Subcutaneous adipose tissue (tissue), 4 donors: ENCODE measurements around the gene PPP4C. TPM values are rescaled to one million over a fixed set of nuclear protein-coding genes. Genes with fewer than 3 reads are reported as not detected.

Experiments
- CTCF ChIP-seq: fragments of 450-650 bp; IDR thresholded peaks from one replicate; pipeline ENCODE4 v1.5.1; 2016; ENCODE audit warnings: low read depth, mild to moderate bottlenecking, control low read depth, antibody characterized with exemption, moderate library complexity
- total RNA-seq, 4 donors: library from RNA; depleted of rRNA; stranded (reverse); fragments of >200 nt; gene quantifications; one replicate each; pipeline ENCODE4 v1.1.0, GENCODE V29; 2016

PPP4C gene
- total RNA-seq, 4 donors from 2014 or later, result 38.2 to 46.6 (median 43.6) TPM

DNA sequence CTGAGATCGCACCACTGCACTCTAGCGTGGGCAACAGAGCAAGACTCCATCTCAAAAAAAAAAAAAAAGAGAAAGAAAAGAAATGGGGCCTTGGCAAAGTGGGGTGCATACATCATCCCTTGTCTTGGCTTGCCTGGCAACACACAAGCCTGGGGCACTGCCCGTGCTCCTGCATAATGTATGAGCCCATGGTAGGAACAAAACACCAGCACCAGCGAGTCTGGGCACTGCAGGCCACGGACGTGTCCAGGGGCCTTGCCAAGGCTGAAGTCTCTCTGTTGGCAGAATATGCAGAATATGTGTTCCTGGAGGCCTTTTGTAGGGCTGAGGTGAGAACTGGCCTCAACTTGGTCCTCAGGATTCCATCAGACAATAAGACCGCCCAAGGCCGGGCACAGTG, 25.9 kb upstream of the PPP4C start:
- TF ChIP-seq CTCF, result no peak

DNA sequence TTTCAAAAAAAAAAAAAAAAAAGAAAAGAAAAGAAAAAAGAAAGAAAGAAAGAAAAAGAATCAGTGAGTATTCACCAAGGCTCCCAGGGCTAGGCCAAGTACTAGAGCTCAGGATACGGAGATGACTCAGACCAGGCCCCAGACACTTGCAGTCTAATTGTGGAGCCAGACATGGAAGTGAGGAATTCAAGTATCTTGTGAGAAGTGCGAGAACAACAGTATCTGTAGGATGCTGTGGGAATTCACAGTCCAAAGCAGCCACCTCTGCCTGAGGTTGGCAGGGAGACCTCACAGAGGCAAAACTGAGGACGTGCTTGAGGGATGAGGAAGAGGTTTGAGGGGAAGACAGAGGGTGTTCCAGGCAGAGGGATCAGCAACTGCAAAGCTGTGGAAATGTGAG, 24.3 kb upstream of the PPP4C start:
- TF ChIP-seq CTCF, result no peak

GRCh38 chr16:30052671-30053372, 23.0 kb upstream of the PPP4C start:
- no peak for TF ChIP-seq CTCF

DNA sequence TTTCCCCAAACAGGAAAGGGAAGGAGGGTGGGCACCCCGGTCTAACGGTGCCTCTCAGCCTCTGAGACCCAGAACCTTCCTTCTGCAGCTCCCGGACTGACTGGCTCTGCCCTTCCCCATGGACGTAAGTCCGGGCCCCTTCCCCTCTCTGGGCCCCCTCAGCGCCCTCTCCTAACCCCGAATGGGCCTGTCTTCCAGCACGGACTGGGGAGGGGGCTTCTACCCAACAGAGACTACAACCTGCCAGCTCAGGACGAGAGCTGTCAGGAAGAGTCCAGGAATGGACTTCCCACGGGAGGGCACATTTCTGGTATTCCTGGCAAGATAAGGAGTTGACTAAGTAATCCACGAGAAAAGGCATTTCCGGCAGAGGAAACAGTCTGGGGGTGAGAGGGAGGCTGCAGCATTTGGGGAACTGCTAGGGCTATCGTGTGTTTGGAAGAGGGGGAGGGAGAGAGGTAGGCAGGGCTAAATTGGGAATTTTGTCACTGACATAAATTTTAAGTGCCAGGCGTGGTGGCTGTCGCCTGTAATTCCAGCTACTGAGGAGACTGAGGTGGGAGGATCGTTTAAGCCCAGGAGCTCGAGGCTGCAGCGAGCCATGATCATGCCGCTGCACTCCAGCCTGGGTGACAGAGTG, 22.3 kb upstream of the PPP4C start:
- no peak for TF ChIP-seq CTCF

GRCh38 chr16:30054451-30054850, 21.3 kb upstream of the PPP4C start:
- TF ChIP-seq CTCF, result no peak

DNA sequence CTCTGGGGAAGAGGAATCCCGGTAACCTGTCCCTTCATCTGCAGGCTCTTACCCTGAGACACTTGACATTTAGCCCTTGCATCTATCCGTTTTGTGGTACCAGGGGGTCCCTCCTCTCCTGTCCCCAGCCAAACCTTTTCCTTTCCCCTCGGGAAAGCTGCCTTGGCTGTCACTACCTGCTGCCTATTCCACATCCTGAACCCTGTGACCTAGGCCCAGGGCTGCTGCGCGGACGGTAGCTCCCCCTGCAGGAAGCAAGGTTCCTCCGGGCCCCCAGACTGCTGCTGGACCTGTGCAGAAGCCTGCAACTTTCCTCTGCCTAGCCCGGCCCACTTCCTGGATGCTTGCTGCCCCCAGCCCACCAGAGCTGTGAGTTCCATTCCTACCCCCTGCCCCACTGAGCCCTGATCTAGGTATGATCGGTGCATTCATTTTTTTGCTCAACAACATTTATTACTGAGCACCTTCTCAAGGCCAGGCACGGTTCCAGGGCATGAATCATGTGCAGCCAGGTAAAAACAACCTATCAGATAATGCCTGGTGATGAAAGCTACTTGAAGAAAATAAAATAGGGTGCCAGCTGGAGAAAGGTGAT, 20.7 kb upstream of the PPP4C start:
- TF ChIP-seq CTCF, result no peak

- TF ChIP-seq CTCF, result no peak
Observed at GRCh38 chr16:30060346-30060745, 15.4 kb upstream of the PPP4C start.
